Posterior cingulate gyrus (tissue), 11 donors: ENCODE data around the gene UXS1.
A peak's percentile ranks its signal among the peaks of the same experiment; 100 is the strongest.

ENCODE experiments used
- DNase-seq, 10 donors: peaks; one replicate each; pipeline versions ENCODE4 v3.0.0 to v3.0.0-alpha.2; 2020 to 2021; ENCODE audit warnings: mixed read lengths in 3 of 10
- intact Hi-C: fragments of 100-400 bp; cut with DNase I; formaldehyde crosslinking; loops from one replicate; pipeline ENCODE4 v1.15.1; 2023

The UXS1 gene

GRCh38 chr2:106161938-106162820, 31.9 kb downstream of the UXS1 start:
- no peak for DNase-seq
- intact Hi-C loops: no loop called here

GRCh38 chr2:106161341-106161740, 32.8 kb downstream of the UXS1 start:
- no peak for DNase-seq
- intact Hi-C loops: no loop called here

DNA sequence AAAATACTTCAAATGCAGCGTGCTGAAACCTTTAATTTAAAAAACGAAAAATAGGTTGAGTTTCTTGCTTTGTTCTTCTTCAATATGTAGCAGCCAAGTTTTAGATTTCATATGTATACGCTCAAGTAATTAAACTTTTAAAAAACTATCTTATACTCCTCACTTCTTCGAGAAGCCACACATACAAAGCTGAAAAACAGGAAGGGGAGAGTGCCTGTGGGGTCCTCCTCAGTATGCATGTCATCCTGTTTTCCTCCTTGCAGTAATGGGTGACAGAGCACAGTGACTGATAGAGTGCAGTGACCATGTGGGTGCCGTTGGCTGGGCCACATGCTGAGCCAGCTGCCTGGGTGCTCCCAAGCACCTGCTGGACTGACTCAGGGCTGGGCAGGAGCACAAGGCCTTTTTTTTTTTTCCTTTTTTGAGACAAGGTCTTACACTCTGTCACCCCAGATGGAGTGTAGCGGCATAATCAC, 33.3 kb downstream of the UXS1 start:
- DNase-seq: no peak
- intact Hi-C loops: no loop called here

- intact Hi-C loops: no loop called here
- DNase-seq: peak in 8 of 10 donors; percentile 27 to 92 (median 60)
Observed at GRCh38 chr2:106159866-106160785, 34.0 kb downstream of the UXS1 start.

- no peak for DNase-seq
- intact Hi-C loops: no loop called here
Observed at GRCh38 chr2:106158871-106159270, 35.2 kb downstream of the UXS1 start.

DNA sequence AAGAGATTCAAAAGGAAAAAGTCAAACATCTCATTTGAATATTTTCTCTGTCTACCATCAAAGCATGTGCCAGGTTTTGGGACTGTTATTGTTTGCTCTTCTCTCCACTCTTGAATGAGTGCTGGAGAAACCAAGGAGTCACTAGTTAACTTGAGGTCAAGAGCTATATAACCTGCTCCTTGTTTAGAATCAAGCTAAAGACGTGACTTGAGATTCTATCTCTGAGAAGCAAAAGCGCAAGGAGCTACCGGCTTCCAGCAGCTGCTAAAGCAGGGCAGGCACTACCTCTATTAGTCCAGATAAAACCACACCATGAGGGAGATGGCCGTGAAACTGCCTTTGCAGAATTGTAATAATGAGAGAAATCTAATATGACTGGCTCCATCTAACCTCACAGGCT, 36.0 kb downstream of the UXS1 start:
- no peak for DNase-seq
- intact Hi-C loops: no loop called here

DNA sequence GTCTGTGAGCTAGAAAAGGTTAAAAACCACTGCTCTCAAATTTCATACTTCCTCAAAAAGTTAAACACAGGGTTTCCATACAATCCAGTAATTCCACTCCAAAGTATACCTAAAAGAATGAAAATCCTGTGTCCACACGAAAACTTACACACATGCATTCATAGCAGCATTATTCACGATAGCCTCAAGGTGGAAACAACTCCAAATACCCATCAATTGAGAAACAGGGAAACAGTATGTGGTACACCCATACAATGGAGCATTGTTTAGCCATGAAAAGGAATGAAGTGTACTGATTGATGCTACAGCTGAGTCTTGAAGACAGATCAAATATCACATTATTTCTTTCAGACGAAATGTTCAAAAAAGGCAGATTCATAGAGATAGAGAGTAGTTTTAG, 36.7 kb downstream of the UXS1 start:
- intact Hi-C loops: no loop called here
- DNase-seq: no peak

DNA sequence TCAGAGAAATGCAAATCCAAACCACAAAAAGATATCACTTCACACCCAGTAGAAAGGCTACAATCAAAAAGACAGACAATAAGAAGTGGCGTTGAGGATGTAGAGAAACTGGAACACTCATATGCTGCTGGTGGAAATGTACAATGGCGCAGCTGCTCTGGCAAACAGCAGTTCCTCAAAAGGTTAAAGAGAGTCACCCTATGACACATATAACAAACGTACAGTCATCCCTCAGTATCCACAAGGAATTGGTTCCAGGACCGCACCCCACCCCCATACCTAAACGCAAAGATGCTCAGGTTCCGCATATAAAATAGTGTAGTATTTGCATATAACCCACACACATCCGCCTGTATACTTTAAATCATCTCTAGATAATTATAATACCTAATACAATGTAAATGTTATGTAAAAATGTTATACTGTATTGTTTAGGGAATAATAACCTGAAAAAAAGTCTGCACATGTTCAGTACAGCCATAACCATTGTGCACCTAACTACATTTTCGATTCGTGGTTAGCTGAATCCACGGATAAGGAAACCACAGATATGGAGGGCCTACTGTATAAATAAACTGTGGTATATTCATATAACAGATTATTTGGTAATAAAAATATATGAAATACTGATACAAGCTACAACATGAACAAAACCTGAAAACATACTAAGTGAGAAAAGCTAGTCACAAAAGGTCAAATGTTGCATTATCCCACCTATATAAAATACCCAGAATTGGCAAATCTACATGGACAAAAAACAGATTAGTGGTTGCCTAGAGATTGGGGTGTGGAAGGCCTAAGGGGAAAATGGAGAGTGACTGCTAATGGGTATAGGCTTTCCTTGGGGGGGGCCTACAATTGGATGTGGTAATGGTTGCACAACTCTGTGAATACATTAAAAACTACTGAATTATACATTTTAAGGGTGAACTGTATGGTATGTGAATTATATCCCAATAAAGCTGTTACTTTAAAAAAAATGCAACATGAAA, 37.5 kb downstream of the UXS1 start:
- DNase-seq: no peak
- intact Hi-C loops: no loop called here

GRCh38 chr2:106153781-106154180, 40.3 kb downstream of the UXS1 start:
- DNase-seq: no peak
- intact Hi-C loops: no loop called here

DNA sequence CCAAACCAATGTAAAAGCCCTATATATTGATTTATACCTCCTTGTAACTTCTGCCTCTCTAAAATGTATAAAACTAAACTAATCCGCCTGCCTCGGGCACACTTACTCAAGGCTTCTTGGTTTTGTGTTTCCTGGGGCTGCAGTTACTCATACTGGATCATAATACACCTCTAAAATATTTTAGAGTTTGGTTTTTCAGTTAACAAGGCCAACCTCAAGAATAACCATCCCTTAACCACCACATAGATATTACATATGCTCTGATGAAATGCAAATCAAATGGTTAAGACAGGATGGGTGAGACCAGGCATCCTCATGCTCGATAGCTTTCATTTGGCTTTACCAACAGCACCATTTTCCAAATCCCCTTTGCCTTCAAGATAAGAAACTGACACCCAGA, 46.4 kb downstream of the UXS1 start:
- intact Hi-C loops: no loop called here
- DNase-seq: no peak

DNA sequence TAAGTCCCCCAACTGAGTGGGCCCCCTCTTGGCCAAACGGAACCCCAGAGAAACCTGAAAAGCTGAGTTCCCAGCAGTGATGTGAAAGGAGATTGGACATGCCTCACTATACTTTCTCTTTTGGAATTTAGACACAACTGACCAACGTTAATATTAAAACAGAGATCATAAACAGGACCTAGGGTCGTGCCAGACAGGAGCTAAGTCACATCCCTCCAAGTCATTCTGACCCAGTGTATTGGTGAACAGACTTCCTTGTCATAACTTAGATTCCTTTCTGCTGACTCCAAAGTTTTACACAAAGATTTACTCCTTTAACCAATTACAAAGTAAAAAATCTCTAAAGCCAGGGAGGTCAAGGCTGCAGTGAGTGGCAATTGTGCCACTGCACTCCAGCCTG, 46.9 kb downstream of the UXS1 start:
- intact Hi-C loops: no loop called here
- no peak for DNase-seq

GRCh38 chr2:106144621-106145331, 49.3 kb downstream of the UXS1 start:
- no peak for DNase-seq
- intact Hi-C loops: no loop called here

GRCh38 chr2:106143495-106144215, 50.4 kb downstream of the UXS1 start:
- intact Hi-C loops: no loop called here
- DNase-seq: no peak

DNA sequence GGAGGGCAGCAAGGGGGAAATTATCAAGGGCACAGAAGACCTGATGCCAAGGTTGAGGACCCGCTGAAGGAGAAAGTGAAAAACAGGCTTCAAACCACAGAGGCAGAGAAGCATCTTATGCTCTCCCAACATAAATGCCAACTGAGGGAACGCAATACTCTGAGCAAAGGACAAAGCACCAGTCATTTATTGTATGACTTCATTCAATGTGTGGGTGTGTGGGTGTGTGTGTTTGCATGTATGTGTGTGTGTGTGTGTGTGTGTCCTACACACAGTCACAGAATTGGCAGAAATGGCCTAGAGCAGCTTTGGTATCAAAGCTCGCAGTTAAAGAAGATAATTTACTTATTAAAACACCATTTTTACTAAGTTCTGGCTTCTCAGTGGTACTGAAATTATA, 51.4 kb downstream of the UXS1 start:
- no peak for DNase-seq
- intact Hi-C loops: no loop called here

GRCh38 chr2:106140913-106141312, 53.2 kb downstream of the UXS1 start:
- intact Hi-C loops: no loop called here
- DNase-seq: no peak

GRCh38 chr2:106140113-106140512, 54.0 kb downstream of the UXS1 start:
- intact Hi-C loops: no loop called here
- peak in 1 of 10 donors; percentile 44 for DNase-seq

DNA sequence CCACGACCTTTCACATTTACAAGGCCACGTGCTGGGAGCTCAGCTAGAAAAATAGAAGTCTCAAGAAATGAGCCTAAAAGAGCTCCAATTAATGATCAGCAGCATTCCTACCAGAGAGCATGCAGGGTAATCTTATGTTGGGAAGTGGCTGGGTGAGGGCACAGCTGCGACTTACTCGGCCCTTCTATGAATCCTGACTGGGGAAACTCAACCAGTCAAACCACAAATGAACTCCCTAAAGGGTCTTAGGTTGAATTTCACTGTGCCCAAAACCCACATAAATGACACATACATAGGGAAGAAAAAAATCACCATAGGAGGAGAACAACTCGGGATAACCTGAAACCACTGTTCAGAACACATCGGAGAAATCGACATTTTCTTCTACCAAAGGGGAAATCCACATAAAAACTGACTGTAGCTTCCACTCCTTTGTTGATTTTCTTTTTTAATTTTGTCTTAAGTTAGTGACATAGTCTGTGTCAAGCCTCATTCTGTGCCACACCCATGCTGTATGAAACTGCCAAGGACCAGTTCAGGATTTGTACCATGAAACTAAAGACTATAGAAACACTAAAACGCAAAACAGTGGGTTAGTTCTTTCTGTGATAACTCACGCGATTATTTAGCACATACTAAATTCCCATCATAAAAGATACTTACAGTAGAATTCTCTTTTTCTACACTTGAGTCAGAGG, 54.7 kb downstream of the UXS1 start:
- no peak for DNase-seq
- intact Hi-C loops: no loop called here

GRCh38 chr2:106138543-106139237, 55.4 kb downstream of the UXS1 start:
- intact Hi-C loops: no loop called here

More at GRCh38 chr2:106138543-106139237, 55.4 kb downstream of the UXS1 start:
- DNase-seq: peak in 1 of 10 donors; percentile 34
